GM21737 (cell line): ENCODE results near the gene TCHP.
"Not testable (repeated sequence)": the region's sequence is repeated elsewhere in the genome, so short reads cannot be mapped to it uniquely, and the experiment has no call there.

Experiments
- ATAC-seq: cut with Tn5 transposase; IDR thresholded peaks from one replicate; pipeline ENCODE4 v1.9.1; 2021; ENCODE audit warnings: mild to moderate bottlenecking, moderate library complexity; ENCODE audit not compliant: unreplicated experiment

Gene TCHP, protein sequence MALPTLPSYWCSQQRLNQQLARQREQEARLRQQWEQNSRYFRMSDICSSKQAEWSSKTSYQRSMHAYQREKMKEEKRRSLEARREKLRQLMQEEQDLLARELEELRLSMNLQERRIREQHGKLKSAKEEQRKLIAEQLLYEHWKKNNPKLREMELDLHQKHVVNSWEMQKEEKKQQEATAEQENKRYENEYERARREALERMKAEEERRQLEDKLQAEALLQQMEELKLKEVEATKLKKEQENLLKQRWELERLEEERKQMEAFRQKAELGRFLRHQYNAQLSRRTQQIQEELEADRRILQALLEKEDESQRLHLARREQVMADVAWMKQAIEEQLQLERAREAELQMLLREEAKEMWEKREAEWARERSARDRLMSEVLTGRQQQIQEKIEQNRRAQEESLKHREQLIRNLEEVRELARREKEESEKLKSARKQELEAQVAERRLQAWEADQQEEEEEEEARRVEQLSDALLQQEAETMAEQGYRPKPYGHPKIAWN

GRCh38 chr12:109899783-109900751, at the start of gene TCHP:
Gene TCHP, plus strand, starts transcription at chr12:109900274. Its CDS starts 2,753 bp downstream, at chr12:109903027.
- ATAC-seq = peak; percentile 65

- ATAC-seq = not testable (repeated sequence)
These were observed 49.6 kb upstream of the TCHP start for GRCh38 chr12:109850518-109850917.

DNA sequence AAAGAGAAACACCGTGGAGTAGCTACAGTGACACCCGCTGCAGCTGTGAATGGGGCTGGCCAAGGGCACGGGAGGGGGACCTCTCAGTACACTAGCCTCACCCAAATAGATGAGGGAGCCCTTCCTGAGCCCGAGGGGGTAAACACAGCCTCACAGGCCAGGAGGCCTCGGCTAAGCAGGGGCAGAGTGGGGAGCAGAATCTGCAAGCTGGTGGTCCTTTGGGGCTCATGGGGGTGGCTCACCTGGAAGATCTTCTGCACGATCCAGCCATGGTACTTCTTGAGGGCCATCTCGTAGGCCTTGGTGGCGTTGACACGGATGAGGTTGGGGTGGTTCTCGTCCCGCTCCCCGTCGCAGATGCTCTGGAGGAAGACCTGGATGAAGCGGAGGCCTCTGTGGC, 44.7 kb upstream of the TCHP start:
- no peak for ATAC-seq

DNA sequence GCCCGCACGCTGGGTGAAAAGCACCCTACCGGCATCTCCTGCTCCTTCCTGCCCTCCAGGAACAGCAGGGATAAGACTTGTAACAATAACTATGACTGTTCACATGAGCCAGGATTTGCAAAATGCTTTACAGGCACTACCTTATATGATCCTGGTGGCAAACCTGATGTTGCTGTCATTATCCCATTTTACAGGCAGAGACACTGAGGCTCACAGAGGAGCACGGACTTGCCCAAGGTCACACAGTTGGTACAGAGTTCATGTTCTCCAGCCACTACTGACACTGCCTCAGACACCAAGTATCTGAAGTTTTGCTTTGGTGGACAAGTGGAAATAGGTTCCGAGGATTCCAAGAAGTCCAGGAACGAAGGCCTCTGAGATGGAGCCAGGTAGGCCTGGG, 42.4 kb upstream of the TCHP start:
- no peak for ATAC-seq

DNA sequence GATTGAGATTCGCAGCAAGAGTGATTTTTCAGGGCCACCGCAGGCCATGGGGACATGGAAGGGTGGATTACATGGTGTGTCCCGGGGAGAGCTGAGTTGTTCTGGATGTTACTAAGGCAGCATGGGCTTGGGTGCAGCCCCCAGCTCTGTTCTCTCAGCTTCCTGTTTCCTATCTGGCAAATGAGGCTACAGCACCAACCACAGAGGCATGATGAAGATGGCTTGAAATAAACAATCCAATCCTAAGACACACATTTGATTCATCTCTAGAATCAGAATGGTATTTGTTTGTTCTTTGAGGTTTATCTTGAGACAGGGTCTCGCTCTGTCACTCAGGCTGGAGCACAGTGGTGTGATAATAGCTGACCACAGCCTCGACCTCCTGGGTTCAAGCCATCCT, 41.3 kb upstream of the TCHP start:
- no peak for ATAC-seq

GRCh38 chr12:109860977-109861376, 39.1 kb upstream of the TCHP start:
- ATAC-seq = no peak

GRCh38 chr12:109861689-109862314, 38.3 kb upstream of the TCHP start:
- ATAC-seq = no peak

- ATAC-seq = not testable (repeated sequence)
These were observed 37.6 kb upstream of the TCHP start for GRCh38 chr12:109862491-109862890.

- ATAC-seq = no peak
These were observed 36.0 kb upstream of the TCHP start for GRCh38 chr12:109863847-109864712.

- ATAC-seq = no peak
These were observed 35.2 kb upstream of the TCHP start for GRCh38 chr12:109864916-109865315.

- ATAC-seq = no peak
These were observed 31.7 kb upstream of the TCHP start for GRCh38 chr12:109868182-109869051.

DNA sequence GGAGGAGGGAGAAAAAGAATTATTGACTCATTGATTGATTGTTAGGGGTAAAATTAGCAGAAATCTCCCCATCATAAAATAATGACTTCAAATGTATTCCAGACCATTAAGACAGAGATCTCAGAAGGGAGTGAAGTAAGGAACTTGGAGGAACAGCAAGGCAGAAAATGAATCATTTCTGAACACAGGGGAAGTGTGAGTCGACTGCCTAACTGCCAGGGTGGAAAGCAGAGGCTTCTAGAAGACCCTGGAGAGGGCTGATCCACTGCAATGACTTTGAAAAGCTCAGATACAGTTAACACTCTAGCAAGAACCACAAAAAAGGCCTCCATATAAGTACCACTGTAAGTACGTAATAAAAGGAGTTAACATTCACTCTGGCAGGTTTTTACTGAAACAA, 29.4 kb upstream of the TCHP start:
- ATAC-seq = no peak

DNA sequence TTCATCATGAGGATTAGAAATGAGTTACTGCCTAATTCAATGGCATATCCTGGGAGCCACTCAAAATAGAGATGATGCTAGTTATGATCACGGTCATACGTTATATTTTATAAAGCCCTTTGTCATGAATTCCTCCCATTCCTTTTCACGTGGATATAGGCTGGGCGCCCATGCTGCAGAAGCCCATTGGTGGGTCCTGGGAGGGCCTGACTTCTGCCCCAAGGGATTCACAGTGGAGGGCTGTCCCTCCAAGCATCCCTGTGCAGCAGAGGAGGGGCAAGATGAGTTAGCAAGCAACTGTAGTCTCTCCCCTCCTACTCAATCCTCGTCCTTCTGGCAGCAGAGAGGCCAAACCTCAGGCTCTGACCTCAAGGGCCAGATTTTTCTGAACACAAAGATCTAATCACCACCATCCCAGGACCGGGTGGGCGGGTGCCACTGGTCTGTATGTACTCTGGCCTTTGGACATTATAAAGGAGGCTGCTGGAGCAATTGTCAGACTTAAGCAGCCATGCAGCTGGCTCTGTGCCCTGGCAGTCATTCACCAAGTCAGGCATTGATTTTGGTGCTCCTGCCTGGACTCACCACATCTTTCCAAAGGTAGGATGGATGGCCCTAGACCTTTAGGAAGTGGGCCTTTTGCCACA, 28.3 kb upstream of the TCHP start:
- ATAC-seq = no peak

DNA sequence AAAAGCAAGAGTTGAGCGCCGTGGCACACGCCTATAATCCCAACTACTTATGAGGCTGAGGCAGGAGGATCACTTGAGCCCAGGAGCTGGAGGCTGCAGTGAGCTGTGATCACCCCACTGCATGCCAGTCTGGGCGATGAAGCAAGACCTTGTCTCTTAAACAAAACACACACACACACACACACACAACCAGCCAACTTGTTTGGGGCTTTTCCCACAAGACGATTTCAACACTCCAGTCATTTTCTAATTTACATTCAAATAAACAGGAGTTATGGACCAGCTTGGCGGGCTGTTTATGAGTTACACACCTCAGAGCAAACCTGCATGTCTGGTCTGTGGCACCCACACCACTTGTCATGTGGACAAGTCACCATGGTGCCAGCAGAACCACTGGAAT, 26.4 kb upstream of the TCHP start:
- no peak for ATAC-seq

DNA sequence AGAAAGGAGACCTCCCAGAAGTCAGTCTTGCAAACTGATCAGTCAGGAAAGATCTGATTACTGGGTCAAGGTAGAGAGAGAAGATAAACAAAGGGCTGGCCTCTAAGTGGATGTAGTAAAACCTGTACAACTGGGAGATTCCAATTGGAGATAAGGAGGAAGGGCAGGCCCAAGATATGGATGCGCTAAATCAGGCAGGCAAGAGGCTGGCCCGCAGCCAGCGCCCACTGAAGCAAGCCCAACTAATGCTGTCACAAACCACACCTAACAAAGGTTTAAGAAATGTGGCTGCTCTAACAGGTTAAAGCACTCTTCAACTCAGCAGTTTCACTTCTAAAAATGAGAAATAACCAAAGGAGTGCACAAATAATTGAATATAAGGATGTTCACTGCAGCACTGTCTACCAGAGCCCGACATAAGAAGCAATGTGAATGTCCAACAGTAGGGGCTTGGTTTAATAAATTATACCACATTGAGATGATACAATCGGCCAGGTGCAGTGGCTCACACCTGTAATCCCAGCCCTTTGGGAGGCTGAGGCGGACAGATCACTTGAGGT, 24.4 kb upstream of the TCHP start:
- no peak for ATAC-seq

GRCh38 chr12:109876406-109876805, 23.7 kb upstream of the TCHP start:
- no peak for ATAC-seq

- ATAC-seq = no peak
These were observed 22.4 kb upstream of the TCHP start for GRCh38 chr12:109877504-109878246.

GRCh38 chr12:109878247-109878625, 21.8 kb upstream of the TCHP start:
- no peak for ATAC-seq
